Measurements from ENCODE around the gene EYS.

Gene EYS

GRCh38 chr6:63732336-63732735, 1974.7 kb downstream of the EYS start:
- no peak for TF ChIP-seq CTCF (IDR thresholded peaks at IDR 0.05; ENCODE audit: extremely low read depth, insufficient read depth, missing control alignments)
- no peak for DNase-seq (ENCODE audit: low spot score)
- in situ Hi-C loops (cut with MboI; ENCODE audit: low pct_unique_long_range_greater_than_20kb, low sequenced_read_pairs, unreplicated experiment): no loop called here

DNA sequence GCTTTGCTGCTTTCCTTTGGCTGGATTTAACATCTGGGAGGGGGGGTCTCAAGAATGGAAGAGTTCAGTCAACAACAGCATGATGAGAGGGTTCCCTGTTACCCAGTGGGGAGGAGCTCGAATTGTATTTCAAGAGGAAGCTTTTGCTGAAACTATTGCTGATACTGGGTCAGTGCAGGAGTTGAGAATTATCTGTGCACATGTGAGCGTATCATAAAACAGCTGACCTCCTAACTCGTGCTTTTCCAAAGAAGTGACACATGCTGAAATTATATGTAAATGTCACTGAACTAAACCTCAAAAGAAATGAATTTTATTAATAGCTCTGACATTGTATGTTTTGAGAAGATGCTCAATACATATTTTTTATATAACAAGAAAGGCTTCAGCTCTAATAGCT, 1975.1 kb downstream of the EYS start:
- TF ChIP-seq CTCF (IDR thresholded peaks at IDR 0.05; ENCODE audit: extremely low read depth, insufficient read depth, missing control alignments): no peak
- DNase-seq (ENCODE audit: low spot score): no peak

DNA sequence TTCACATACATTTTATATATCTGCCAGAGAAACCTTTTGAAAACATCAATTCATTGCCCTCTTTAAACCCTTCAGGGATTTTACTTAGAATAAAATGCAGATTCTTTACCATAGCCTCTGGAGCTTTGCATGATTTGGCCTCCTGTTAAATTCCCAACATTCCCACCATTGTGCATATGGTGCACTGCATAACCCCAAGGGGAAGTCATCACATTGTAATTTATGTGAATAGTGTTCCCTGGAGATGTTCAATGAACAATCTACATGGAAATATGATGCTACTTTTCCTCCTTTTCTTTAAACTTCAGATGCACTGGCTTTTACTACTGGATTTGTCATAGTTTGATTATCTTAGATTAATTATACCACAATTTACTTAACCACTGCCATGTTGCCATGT, 1976.7 kb downstream of the EYS start:
- no peak for TF ChIP-seq CTCF (IDR thresholded peaks at IDR 0.05; ENCODE audit: extremely low read depth, insufficient read depth, missing control alignments)
- in situ Hi-C loops (cut with MboI; ENCODE audit: low pct_unique_long_range_greater_than_20kb, low sequenced_read_pairs, unreplicated experiment): no loop called here
- no peak for DNase-seq (ENCODE audit: low spot score)

More for the DNA sequence above, 1975.1 kb downstream of the EYS start:
- in situ Hi-C loops (cut with MboI; ENCODE audit: low pct_unique_long_range_greater_than_20kb, low sequenced_read_pairs, unreplicated experiment): no loop called here

- in situ Hi-C loops (cut with MboI; ENCODE audit: low pct_unique_long_range_greater_than_20kb, low sequenced_read_pairs, unreplicated experiment): no loop called here
These were observed 1982.3 kb downstream of the EYS start for GRCh38 chr6:63724721-63725120.

GRCh38 chr6:63721181-63721580, 1985.8 kb downstream of the EYS start:
- TF ChIP-seq CTCF (IDR thresholded peaks at IDR 0.05; ENCODE audit: extremely low read depth, insufficient read depth, missing control alignments): no peak
- in situ Hi-C loops (cut with MboI; ENCODE audit: low pct_unique_long_range_greater_than_20kb, low sequenced_read_pairs, unreplicated experiment): no loop called here
- DNase-seq (ENCODE audit: low spot score): no peak

More at GRCh38 chr6:63724721-63725120, 1982.3 kb downstream of the EYS start:
- no peak for TF ChIP-seq CTCF (IDR thresholded peaks at IDR 0.05; ENCODE audit: extremely low read depth, insufficient read depth, missing control alignments)
- DNase-seq (ENCODE audit: low spot score): no peak

DNA sequence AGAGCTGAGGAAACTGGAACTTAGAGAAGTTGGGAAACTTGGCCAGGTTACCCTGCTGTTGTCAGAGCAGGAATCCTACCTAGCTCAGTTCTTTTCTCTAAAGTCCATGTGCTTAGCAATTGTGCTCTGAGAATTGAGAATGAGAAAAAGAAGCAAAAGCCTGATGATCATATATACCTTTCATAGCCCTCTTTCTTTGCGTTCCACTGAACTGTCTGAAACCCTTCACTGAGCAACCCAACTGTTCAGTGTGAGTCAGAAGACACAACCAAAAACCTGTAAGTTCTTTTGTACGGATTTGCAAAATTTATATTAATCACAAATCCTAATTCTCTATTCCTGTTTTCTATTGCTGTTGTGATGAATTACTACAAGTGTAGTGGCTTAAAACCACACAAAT, 1990.9 kb downstream of the EYS start:
- in situ Hi-C loops (cut with MboI; ENCODE audit: low pct_unique_long_range_greater_than_20kb, low sequenced_read_pairs, unreplicated experiment): no loop called here
- no peak for TF ChIP-seq CTCF (IDR thresholded peaks at IDR 0.05; ENCODE audit: extremely low read depth, insufficient read depth, missing control alignments)

GRCh38 chr6:63714091-63714490, 1992.9 kb downstream of the EYS start:
- no peak for TF ChIP-seq CTCF (IDR thresholded peaks at IDR 0.05; ENCODE audit: extremely low read depth, insufficient read depth, missing control alignments)
- in situ Hi-C loops (cut with MboI; ENCODE audit: low pct_unique_long_range_greater_than_20kb, low sequenced_read_pairs, unreplicated experiment): no loop called here
- no peak for DNase-seq (ENCODE audit: low spot score)

More for the DNA sequence above, 1990.9 kb downstream of the EYS start:
- DNase-seq (ENCODE audit: low spot score): no peak
